ENCODE measurements around the gene MAPK10. TPM values are rescaled to one million over a fixed set of nuclear protein-coding genes. Genes with fewer than 3 reads are reported as not detected.

MAPK10 gene
- total RNA-seq, 1 experiment from 2014 or later, result 5.2 TPM

GRCh38 chr4:86368433-86368832 lies 8.6 kb upstream of the MAPK10 start:
- ChIA-PET CTCF (no interaction called here), POLR2A (no interaction called here)
- Mint-ChIP-seq H3K4me1 (peaks cover 11% of the 10 kb centered on the region), H3K27me3 (ENCODE audit: low read depth) (no peaks in the 10 kb centered on the region), H3K4me3 (no peak overlapping the region), H3K27ac (no peak overlapping the region), H3K9me3 (peaks cover 42% of the 10 kb centered on the region), H3K36me3 (peaks cover 23% of the 10 kb centered on the region)
- TF ChIP-seq CREM (CRISPR knock-in tag; IDR thresholded peaks at IDR 0.05) (no peak), SP1 (CRISPR knock-in tag; conservative IDR thresholded peaks at IDR 0.05) (no peak), NR3C1 (CRISPR knock-in tag; conservative IDR thresholded peaks at IDR 0.05; ENCODE audit: low read depth) (no peak), TEAD1 (CRISPR knock-in tag; IDR thresholded peaks at IDR 0.05) (no peak), NFATC4 (CRISPR knock-in tag; IDR thresholded peaks at IDR 0.05) (no peak), JUN (CRISPR knock-in tag; IDR thresholded peaks at IDR 0.05) (no peak), MYBL2 (CRISPR knock-in tag; IDR thresholded peaks at IDR 0.05) (no peak), E2F4 (CRISPR knock-in tag; IDR thresholded peaks at IDR 0.05; ENCODE audit: borderline replicate concordance, low read depth) (no peak), EMX1 (CRISPR knock-in tag; IDR thresholded peaks at IDR 0.05) (no peak), ZMAT4 (CRISPR knock-in tag; IDR thresholded peaks at IDR 0.05) (no peak), ZNF317 (CRISPR knock-in tag; IDR thresholded peaks at IDR 0.05; ENCODE audit: borderline replicate concordance, low read depth) (no peak), SMAD4 (CRISPR knock-in tag; IDR thresholded peaks at IDR 0.05) (no peak), TP53 (CRISPR knock-in tag; IDR thresholded peaks at IDR 0.05) (no peak), FOXP4 (CRISPR knock-in tag; IDR thresholded peaks at IDR 0.05) (no peak), IRF2 (CRISPR knock-in tag; IDR thresholded peaks at IDR 0.05; ENCODE audit: borderline replicate concordance, low read depth) (no peak), E2F5 (CRISPR knock-in tag; IDR thresholded peaks at IDR 0.05) (no peak), ESRRA (CRISPR knock-in tag; IDR thresholded peaks at IDR 0.05; ENCODE audit: borderline replicate concordance) (no peak), HMGXB4 (CRISPR knock-in tag; IDR thresholded peaks at IDR 0.05) (no peak)
- ATAC-seq (no peak), DNase-seq (ENCODE audit: low spot score) (no peak)

GRCh38 chr4:86367577-86367976 lies 7.7 kb upstream of the MAPK10 start:
- H3K36me3 Mint-ChIP-seq, result peaks cover 20% of the 10 kb centered on the region
- TF ChIP-seq MAX (CRISPR knock-in tag; IDR thresholded peaks at IDR 0.05) (no peak), IRF1 (CRISPR knock-in tag; IDR thresholded peaks at IDR 0.05) (no peak), OVOL2 (CRISPR knock-in tag; IDR thresholded peaks at IDR 0.05; ENCODE audit: borderline replicate concordance) (no peak), ZNF425 (CRISPR knock-in tag; conservative IDR thresholded peaks at IDR 0.05) (no peak), TEAD1 (CRISPR knock-in tag; IDR thresholded peaks at IDR 0.05) (no peak), HMGXB4 (CRISPR knock-in tag; IDR thresholded peaks at IDR 0.05) (no peak)

More at GRCh38 chr4:86367577-86367976, 7.7 kb upstream of the MAPK10 start:
- no peak overlapping the region for H3K27ac Mint-ChIP-seq
- no peaks in the 10 kb centered on the region for H3K27me3 Mint-ChIP-seq (ENCODE audit: low read depth)
- CTCF ChIA-PET, result no interaction called here
- H3K9me3 Mint-ChIP-seq, result peaks cover 34% of the 10 kb centered on the region
- ATAC-seq (no peak), DNase-seq (ENCODE audit: low spot score) (no peak)
- peaks cover 11% of the 10 kb centered on the region for H3K4me1 Mint-ChIP-seq
- no peak overlapping the region for H3K4me3 Mint-ChIP-seq
- POLR2A ChIA-PET, result no interaction called here

Data from WTC11 (cell line).